A549 (cell line): Measurements from ENCODE around the gene RGL1.

ENCODE experiments used
- CHD2 ChIP-seq: fragments of 150-350 bp; IDR thresholded peaks from 2 replicates; pipeline ENCODE4 v1.6.1; 2014; ENCODE audit warnings: low read length; ENCODE audit not compliant: partially characterized antibody
- FOXS1 ChIP-seq: fragments of 250-450 bp; sonication (Bioruptor Pico); IDR thresholded peaks from 2 replicates; pipeline ENCODE4 v1.5.0; 2020; ENCODE audit warnings: mild to moderate bottlenecking, moderate library complexity
- JUNB ChIP-seq: fragments of >200 bp; sonication (Bioruptor Twin); formaldehyde crosslinking; IDR thresholded peaks from 2 replicates; pipeline ENCODE4 v1.6.1; 2016
- POLR2A ChIP-seq: IDR thresholded peaks from 2 replicates; pipeline ENCODE4 v1.6.1; 2012; ENCODE audit warnings: mild to moderate bottlenecking, low read length
- ZC3H11A ChIP-seq: fragments of 450-650 bp; IDR thresholded peaks from 2 replicates; pipeline ENCODE4 v1.6.1; 2014; ENCODE audit warnings: antibody characterized with exemption, mild to moderate bottlenecking
- TF ChIP-seq, protein P1 (sequence below): fragments of >200 bp; sonication (Bioruptor Twin); formaldehyde crosslinking; IDR thresholded peaks from 3 replicates; pipeline ENCODE4 v1.5.1; 2016
- TF ChIP-seq, protein P2 (sequence below): IDR thresholded peaks from 2 replicates; pipeline ENCODE4 v1.6.1; 2012

DNA sequence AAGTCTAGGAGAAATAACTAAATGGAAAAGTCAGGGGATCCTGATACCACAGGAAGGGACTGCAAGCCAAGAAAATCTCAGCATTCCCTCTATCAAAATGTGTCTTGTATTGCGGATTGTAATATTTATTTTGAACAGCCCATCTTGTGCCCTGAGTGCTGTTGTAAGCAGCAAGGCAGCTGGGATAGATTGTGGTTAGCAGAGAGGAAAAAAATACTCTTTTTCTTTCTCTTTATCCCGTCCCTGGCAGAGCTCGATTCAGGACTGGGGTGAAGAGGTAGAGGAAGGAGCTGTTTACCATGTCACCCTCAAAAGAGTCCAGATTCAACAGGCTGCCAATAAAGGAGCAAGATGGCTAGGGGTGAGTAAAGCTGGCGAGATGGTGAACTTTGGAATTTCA, 1.2 kb downstream of the RGL1 start:
- TF ChIP-seq JUNB (no peak), ZC3H11A (no peak), CHD2 (no peak), POLR2A (no peak), FOXS1 (CRISPR knock-in tag) (no peak)
- TF ChIP-seq, protein P1, sequence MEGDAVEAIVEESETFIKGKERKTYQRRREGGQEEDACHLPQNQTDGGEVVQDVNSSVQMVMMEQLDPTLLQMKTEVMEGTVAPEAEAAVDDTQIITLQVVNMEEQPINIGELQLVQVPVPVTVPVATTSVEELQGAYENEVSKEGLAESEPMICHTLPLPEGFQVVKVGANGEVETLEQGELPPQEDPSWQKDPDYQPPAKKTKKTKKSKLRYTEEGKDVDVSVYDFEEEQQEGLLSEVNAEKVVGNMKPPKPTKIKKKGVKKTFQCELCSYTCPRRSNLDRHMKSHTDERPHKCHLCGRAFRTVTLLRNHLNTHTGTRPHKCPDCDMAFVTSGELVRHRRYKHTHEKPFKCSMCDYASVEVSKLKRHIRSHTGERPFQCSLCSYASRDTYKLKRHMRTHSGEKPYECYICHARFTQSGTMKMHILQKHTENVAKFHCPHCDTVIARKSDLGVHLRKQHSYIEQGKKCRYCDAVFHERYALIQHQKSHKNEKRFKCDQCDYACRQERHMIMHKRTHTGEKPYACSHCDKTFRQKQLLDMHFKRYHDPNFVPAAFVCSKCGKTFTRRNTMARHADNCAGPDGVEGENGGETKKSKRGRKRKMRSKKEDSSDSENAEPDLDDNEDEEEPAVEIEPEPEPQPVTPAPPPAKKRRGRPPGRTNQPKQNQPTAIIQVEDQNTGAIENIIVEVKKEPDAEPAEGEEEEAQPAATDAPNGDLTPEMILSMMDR = no peak
- TF ChIP-seq, protein P2, sequence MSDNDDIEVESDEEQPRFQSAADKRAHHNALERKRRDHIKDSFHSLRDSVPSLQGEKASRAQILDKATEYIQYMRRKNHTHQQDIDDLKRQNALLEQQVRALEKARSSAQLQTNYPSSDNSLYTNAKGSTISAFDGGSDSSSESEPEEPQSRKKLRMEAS = no peak
